CD4-positive, CD25-positive, alpha-beta regulatory T cell (primary cell): ENCODE data around the gene PTPRT. TPM values are rescaled to one million over a fixed set of nuclear protein-coding genes. Genes with fewer than 3 reads are reported as not detected.

Experiments
- ATAC-seq, 2 donors: fragments of 150-1000 bp; cut with Tn5 transposase; one replicate each; pipeline ENCODE4 v1.10.0; 2021; ENCODE audit warnings: low read depth in 2 of 2, moderate number of reproducible peaks in 2 of 2, moderate library complexity in 1 of 2
- DNase-seq, 3 donors: peaks; one replicate each; pipeline versions ENCODE4 v3.0.0 to v3.0.0-alpha.2; 2012 to 2022; ENCODE audit warnings: mixed read lengths in 1 of 3
- H3K27ac ChIP-seq: one replicate; pipeline ENCODE4 v1.7.0; 2013; ENCODE audit warnings: mild to moderate bottlenecking, low read length; ENCODE audit not compliant: insufficient read depth, poor library complexity, severe bottlenecking
- H3K27me3 ChIP-seq: one replicate; pipeline ENCODE4 v1.7.0; 2013; ENCODE audit warnings: low read length; ENCODE audit not compliant: control insufficient read depth, insufficient read depth
- H3K36me3 ChIP-seq: one replicate; pipeline ENCODE4 v1.7.0; 2013; ENCODE audit warnings: mild to moderate bottlenecking, low read length, moderate library complexity; ENCODE audit not compliant: control insufficient read depth, insufficient read depth
- H3K4me1 ChIP-seq: 2 replicates; pipeline ENCODE4 v1.7.0; 2013; ENCODE audit warnings: mild to moderate bottlenecking, low read length; ENCODE audit not compliant: insufficient read depth, control insufficient read depth, poor library complexity, severe bottlenecking
- H3K4me3 ChIP-seq: one replicate; pipeline ENCODE4 v1.7.0; 2013; ENCODE audit warnings: low read depth, mild to moderate bottlenecking, low read length, moderate library complexity
- H3K9me3 ChIP-seq, 2 experiments: 1 replicate in 1 of 2; 2 replicates in 1 of 2; pipeline ENCODE4 v1.7.0; 2013; ENCODE audit warnings: low read length in 2 of 2, mild to moderate bottlenecking in 1 of 2, moderate library complexity in 1 of 2; ENCODE audit not compliant: control insufficient read depth in 2 of 2
- H3K27ac Mint-ChIP-seq, 3 donors: one replicate each; pipeline ENCODE4 v1.8.0; 2020 to 2022; ENCODE audit warnings: mild to moderate bottlenecking in 3 of 3, mixed read lengths in 3 of 3, moderate library complexity in 2 of 3
- H3K27me3 Mint-ChIP-seq: one replicate; pipeline ENCODE4 v1.8.0; 2022; ENCODE audit warnings: mild to moderate bottlenecking, mixed read lengths
- H3K36me3 Mint-ChIP-seq: one replicate; pipeline ENCODE4 v1.8.0; 2020; ENCODE audit warnings: mixed read lengths
- H3K4me1 Mint-ChIP-seq, 4 donors: one replicate each; pipeline ENCODE4 v1.8.0; 2020 to 2022; ENCODE audit warnings: mixed read lengths in 4 of 4, mild to moderate bottlenecking in 1 of 4
- H3K4me3 Mint-ChIP-seq, 4 donors: one replicate each; pipeline ENCODE4 v1.8.0; 2020 to 2022; ENCODE audit warnings: mild to moderate bottlenecking in 4 of 4, mixed read lengths in 4 of 4, moderate library complexity in 3 of 4
- H3K9me3 Mint-ChIP-seq, 7 donors: one replicate each; pipeline ENCODE4 v1.8.0; 2020 to 2022; ENCODE audit warnings: mixed read lengths in 7 of 7, mild to moderate bottlenecking in 3 of 7, moderate library complexity in 2 of 7
- polyA plus RNA-seq, 4 donors: library from polyadenylated mRNA; unstranded; fragments of 300-500 nt; fragmentation: Illumina TruSeq; gene quantifications; one replicate each; pipeline ENCODE4 v1.2.3, GENCODE V29; 2021
- total RNA-seq: library from RNA; stranded (reverse); gene quantifications from one replicate; pipeline ENCODE4 v1.2.3, GENCODE V29; 2022

PTPRT gene
- total and polyA plus RNA-seq, 5 donors from 2014 or later: not detected

DNA sequence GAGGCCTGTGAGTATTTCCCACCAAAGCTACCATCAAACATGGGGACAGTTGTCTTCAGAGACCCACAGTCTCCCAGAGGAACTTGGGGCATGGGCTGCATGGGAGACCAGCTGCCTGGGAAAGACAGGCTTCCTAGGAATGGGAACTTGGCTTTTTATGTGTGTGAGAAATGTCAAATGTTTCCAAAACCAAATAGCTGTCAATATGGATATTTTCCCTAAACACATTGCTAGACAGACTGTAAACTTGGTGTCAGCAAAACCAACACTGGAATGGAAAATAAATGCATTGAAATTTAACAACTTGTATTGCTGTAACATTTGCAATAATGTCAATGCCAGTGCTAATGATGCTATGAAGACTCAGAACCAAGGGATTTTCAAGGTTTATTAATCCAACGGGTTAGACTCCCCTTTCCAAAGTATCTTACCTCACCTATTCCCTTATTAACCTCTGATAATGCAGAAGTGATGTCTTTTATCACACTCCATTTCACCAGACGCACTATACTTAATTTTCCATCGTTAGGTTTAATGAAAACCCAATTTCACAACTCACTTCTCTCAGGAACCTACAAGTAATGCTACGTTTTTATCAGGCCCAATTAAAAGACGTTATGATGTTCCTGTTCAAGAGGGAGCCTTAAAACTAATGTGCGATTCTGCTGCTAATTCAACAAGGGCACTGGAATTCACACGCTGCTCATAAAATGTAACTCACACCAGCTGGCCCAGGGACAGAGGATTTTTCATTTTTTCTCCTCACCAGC, 1025.4 kb downstream of the PTPRT start:
- no peak overlapping the region for H3K4me3 Mint-ChIP-seq
- ATAC-seq (no peak), DNase-seq (no peak)
- Histone ChIP-seq H3K27ac (no peak overlapping the region), H3K9me3 (no peaks in the 10 kb centered on the region), H3K4me1 (no peaks in the 10 kb centered on the region), H3K4me3 (no peak overlapping the region), H3K36me3 (no peaks in the 10 kb centered on the region), H3K27me3 (no peaks in the 10 kb centered on the region)
- no peaks in the 10 kb centered on the region for H3K4me1 Mint-ChIP-seq
- no peak overlapping the region for H3K27ac Mint-ChIP-seq
- H3K36me3 Mint-ChIP-seq: no peaks in the 10 kb centered on the region
- H3K27me3 Mint-ChIP-seq: no peaks in the 10 kb centered on the region
- peaks cover 0 to 12% (median 2%) of the 10 kb centered on the region in 7 donors for H3K9me3 Mint-ChIP-seq

DNA sequence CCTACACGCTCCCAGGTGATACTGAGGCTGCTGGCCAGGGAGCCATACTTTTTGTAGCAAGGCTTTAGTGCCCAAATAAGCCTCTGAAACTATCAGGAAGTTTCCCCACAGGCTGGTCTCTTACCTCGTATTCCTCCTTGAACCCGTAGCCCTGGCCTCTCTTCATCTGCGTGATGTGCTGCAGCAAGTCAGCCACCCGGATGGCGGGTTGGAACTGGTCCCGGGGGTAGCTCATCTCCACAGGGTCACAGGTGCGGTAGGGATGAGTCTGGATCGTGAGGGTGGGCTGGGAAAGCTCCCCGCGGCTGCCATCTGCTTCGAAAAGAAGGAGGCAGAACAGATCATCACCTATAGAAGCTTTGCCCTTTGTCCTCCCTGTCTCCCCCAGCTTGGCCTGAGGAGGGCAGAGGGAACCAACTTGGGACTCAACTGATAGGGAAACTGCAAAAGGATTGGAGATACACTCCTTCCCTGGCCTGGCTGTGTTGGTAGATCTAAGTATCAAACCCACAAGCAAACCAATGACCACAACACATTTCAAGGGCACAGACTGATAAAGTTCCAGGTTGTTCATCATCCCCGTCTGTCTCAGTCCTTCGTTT, 1028.4 kb downstream of the PTPRT start:
- no peak for ATAC-seq
- H3K36me3 Mint-ChIP-seq: no peaks in the 10 kb centered on the region
- peaks cover 0 to 8% (median under 1%) of the 10 kb centered on the region in 7 donors for H3K9me3 Mint-ChIP-seq
- no peaks in the 10 kb centered on the region for H3K4me1 Mint-ChIP-seq
- no peak overlapping the region for H3K4me3 ChIP-seq
- H3K4me1 ChIP-seq: no peaks in the 10 kb centered on the region
- no peak overlapping the region for H3K4me3 Mint-ChIP-seq
- H3K36me3 ChIP-seq: no peaks in the 10 kb centered on the region
- no peaks in the 10 kb centered on the region for H3K9me3 ChIP-seq
- no peak overlapping the region for H3K27ac ChIP-seq
- H3K27me3 ChIP-seq: no peaks in the 10 kb centered on the region
- DNase-seq: no peak
- H3K27ac Mint-ChIP-seq: no peak overlapping the region
- no peaks in the 10 kb centered on the region for H3K27me3 Mint-ChIP-seq

DNA sequence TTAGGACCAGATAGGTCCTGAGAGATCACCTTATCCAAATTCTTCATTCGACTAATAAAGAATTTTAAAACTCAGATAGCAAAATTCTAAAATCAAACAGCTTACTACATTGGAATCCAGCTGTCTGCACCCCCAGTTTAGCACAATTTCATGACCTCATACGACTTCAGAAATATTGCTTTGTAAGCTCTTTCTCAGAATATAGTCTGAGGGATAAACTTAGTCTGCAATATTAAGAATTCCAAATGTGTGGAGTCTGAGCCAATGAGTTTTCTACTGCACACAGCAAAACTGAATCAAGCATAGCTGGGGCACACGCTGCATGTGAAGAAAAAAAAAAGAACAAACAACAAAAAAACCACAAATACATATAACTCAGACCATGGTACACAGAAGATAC, 1029.9 kb downstream of the PTPRT start:
- Mint-ChIP-seq H3K9me3 (peaks cover 0 to 8% (median 0%) of the 10 kb centered on the region in 7 donors), H3K27ac (no peak overlapping the region), H3K36me3 (no peaks in the 10 kb centered on the region), H3K27me3 (no peaks in the 10 kb centered on the region), H3K4me1 (no peaks in the 10 kb centered on the region), H3K4me3 (no peak overlapping the region)
- no peak overlapping the region for H3K27ac ChIP-seq
- no peak for DNase-seq
- no peaks in the 10 kb centered on the region for H3K27me3 ChIP-seq
- H3K4me1 ChIP-seq: no peaks in the 10 kb centered on the region
- no peaks in the 10 kb centered on the region for H3K9me3 ChIP-seq
- H3K4me3 ChIP-seq: no peak overlapping the region
- no peak for ATAC-seq
- no peaks in the 10 kb centered on the region for H3K36me3 ChIP-seq

DNA sequence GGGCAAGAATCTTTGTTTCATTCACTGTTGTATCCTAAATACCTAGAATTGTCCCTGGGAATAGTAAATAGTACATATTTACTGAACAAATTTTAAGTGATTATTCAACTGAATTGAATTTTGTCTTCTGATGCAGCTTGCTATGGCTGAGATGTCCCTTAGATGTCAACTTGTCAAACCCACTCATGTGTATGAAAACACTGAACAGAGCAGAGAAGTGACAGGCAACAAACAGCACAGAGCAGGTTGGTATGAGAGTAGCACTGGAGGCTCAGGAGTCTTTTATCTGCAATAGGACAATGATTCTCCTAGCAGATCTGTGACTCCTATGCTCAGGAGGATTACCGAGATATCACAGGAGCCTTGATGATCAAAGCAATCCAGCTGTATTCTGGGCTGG, 1031.4 kb downstream of the PTPRT start:
- Histone ChIP-seq H3K4me3 (no peak overlapping the region), H3K9me3 (no peaks in the 10 kb centered on the region), H3K4me1 (no peaks in the 10 kb centered on the region), H3K27ac (no peak overlapping the region), H3K36me3 (no peaks in the 10 kb centered on the region), H3K27me3 (no peaks in the 10 kb centered on the region)
- H3K27me3 Mint-ChIP-seq: no peaks in the 10 kb centered on the region
- no peaks in the 10 kb centered on the region for H3K36me3 Mint-ChIP-seq
- no peaks in the 10 kb centered on the region for H3K4me1 Mint-ChIP-seq
- no peak overlapping the region for H3K27ac Mint-ChIP-seq
- peaks cover 0 to 10% (median 0%) of the 10 kb centered on the region in 7 donors for H3K9me3 Mint-ChIP-seq
- H3K4me3 Mint-ChIP-seq: no peak overlapping the region
- no peak for DNase-seq
- no peak for ATAC-seq

DNA sequence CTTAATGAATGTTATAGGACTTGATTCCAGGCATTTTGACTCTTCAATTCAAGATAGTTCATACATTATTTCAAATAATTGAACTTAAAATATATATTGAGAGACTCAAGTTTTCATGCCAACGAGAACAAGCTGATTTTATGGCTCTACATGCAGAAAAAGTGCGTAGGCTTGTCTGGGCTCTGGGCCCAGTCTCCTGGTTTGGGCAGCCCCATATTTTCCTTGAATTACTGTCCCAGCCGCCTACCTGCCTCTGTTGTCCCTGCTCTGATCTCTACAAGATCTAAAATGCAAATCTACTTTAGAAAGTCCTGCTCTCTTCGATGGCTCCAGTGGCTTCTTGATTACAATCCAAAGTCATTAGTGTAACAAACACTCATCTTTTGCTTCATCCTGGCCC, 1034.1 kb downstream of the PTPRT start:
- H3K4me1 ChIP-seq: no peaks in the 10 kb centered on the region
- Mint-ChIP-seq H3K4me3 (no peak overlapping the region), H3K9me3 (peaks cover 0 to 12% (median 3%) of the 10 kb centered on the region in 7 donors), H3K27me3 (no peaks in the 10 kb centered on the region), H3K27ac (no peak overlapping the region), H3K36me3 (no peaks in the 10 kb centered on the region), H3K4me1 (no peaks in the 10 kb centered on the region)
- H3K9me3 ChIP-seq: no peaks in the 10 kb centered on the region
- ATAC-seq (no peak), DNase-seq (no peak)
- H3K27me3 ChIP-seq: no peaks in the 10 kb centered on the region
- no peak overlapping the region for H3K4me3 ChIP-seq
- no peaks in the 10 kb centered on the region for H3K36me3 ChIP-seq
- H3K27ac ChIP-seq: no peak overlapping the region

DNA sequence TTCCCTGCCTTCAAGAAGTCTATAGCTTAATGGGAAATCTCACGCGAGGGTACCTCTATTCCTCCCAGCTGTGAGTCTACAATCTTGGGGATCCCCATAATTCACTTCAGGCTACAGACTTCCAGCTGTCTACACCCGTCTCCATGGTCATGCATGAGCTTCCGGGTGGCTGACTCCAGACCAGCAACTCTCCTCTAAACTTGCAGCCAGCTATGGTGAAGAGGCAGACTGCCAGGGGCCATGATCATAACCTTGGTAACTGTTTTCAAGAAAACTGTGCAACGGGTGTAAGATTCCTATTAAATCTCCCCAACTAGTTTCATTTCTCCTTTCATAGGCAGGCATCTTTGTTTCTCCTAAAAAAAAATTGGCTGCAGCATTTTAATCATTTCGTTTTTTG, 1037.1 kb downstream of the PTPRT start:
- H3K4me1 ChIP-seq: no peaks in the 10 kb centered on the region
- H3K36me3 ChIP-seq: no peaks in the 10 kb centered on the region
- no peaks in the 10 kb centered on the region for H3K9me3 ChIP-seq
- H3K4me3 ChIP-seq: no peak overlapping the region
- DNase-seq: no peak
- H3K27ac ChIP-seq: no peak overlapping the region
- no peak for ATAC-seq
- no peaks in the 10 kb centered on the region for H3K27me3 Mint-ChIP-seq
- no peak overlapping the region for H3K4me3 Mint-ChIP-seq
- H3K9me3 Mint-ChIP-seq: peaks cover 0 to 12% (median 3%) of the 10 kb centered on the region in 7 donors
- H3K36me3 Mint-ChIP-seq: no peaks in the 10 kb centered on the region
- no peaks in the 10 kb centered on the region for H3K4me1 Mint-ChIP-seq
- no peak overlapping the region for H3K27ac Mint-ChIP-seq
- no peaks in the 10 kb centered on the region for H3K27me3 ChIP-seq

DNA sequence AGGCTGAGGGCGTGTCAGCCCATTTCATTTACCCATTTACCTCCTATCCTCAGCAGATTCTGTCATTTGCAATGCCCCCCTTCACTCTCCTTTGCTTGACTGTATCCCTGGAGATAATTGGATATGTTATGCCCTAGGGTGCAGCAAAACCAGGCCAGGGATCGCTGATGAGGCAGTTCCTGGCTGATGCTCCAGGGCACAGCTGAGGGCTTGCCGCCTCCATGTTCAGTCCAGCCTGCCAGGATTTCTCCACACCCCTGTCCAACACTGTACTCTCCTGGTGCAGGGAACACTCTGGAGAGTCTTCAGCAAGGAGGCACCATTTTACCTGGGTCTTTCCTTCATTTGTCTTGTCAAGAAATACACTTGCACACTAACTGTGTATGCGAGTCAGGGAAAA, 1039.5 kb downstream of the PTPRT start:
- Mint-ChIP-seq H3K4me3 (no peak overlapping the region), H3K4me1 (no peaks in the 10 kb centered on the region), H3K27me3 (no peaks in the 10 kb centered on the region), H3K36me3 (no peaks in the 10 kb centered on the region), H3K27ac (no peak overlapping the region), H3K9me3 (peaks cover 1 to 12% (median 3%) of the 10 kb centered on the region in 7 donors)
- H3K27ac ChIP-seq: no peak overlapping the region
- no peaks in the 10 kb centered on the region for H3K4me1 ChIP-seq
- H3K27me3 ChIP-seq: no peaks in the 10 kb centered on the region
- H3K9me3 ChIP-seq: no peaks in the 10 kb centered on the region
- no peaks in the 10 kb centered on the region for H3K36me3 ChIP-seq
- no peak overlapping the region for H3K4me3 ChIP-seq
- ATAC-seq: no peak
- DNase-seq: no peak

DNA sequence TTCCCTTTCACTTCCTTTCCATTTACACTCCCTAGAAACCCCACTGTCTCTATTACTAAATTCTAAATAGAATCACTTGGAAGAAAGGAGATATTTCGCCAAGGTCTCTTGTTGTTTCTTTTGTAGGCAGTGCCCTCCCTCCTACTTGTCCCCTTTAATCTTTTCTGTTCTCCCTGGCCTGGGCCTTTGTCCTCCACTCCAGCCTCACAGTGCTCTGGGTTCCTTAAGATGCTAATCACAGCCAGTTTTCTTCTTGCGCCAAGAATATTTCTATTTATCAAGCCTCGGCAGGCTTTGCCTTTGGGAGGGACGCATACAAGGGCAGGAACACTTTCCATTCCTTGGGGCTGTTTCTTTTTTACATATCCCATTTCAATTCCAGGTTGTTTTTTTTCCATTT, 1051.0 kb downstream of the PTPRT start:
- no peak overlapping the region for H3K27ac ChIP-seq
- no peaks in the 10 kb centered on the region for H3K9me3 ChIP-seq
- Mint-ChIP-seq H3K27me3 (no peaks in the 10 kb centered on the region), H3K4me3 (no peak overlapping the region), H3K27ac (peak overlapping the region in 1 of 3 donors; percentile 32), H3K36me3 (no peaks in the 10 kb centered on the region), H3K9me3 (peaks cover 0 to 4% (median 2%) of the 10 kb centered on the region in 7 donors), H3K4me1 (no peaks in the 10 kb centered on the region)
- no peaks in the 10 kb centered on the region for H3K27me3 ChIP-seq
- DNase-seq (no peak), ATAC-seq (no peak)
- H3K4me1 ChIP-seq: no peaks in the 10 kb centered on the region
- H3K4me3 ChIP-seq: no peak overlapping the region
- no peaks in the 10 kb centered on the region for H3K36me3 ChIP-seq
